GM18907 (cell line): Measurements from ENCODE around the gene VRK2.
"Not testable (repeated sequence)": the region's sequence is repeated elsewhere in the genome, so short reads cannot be mapped to it uniquely, and the experiment has no call there.

ENCODE experiments used
- ATAC-seq: cut with Tn5 transposase; IDR thresholded peaks from one replicate; pipeline ENCODE4 v1.9.1; 2021; ENCODE audit warnings: mild to moderate bottlenecking, moderate library complexity; ENCODE audit not compliant: unreplicated experiment

VRK2 gene

GRCh38 chr2:58052978-58053377 lies 6.4 kb downstream of the VRK2 start:
- ATAC-seq: no peak

GRCh38 chr2:58054264-58054663 lies 7.7 kb downstream of the VRK2 start:
- ATAC-seq: no peak

- ATAC-seq: no peak
These were observed 8.6 kb downstream of the VRK2 start for GRCh38 chr2:58055033-58055786.

- no peak for ATAC-seq
These were observed 9.7 kb downstream of the VRK2 start for GRCh38 chr2:58056192-58056916.

GRCh38 chr2:58057707-58058530 lies 11.3 kb downstream of the VRK2 start:
- ATAC-seq: no peak

GRCh38 chr2:58063641-58064040 lies 17.0 kb downstream of the VRK2 start:
- ATAC-seq: no peak

GRCh38 chr2:58064086-58064485 lies 17.5 kb downstream of the VRK2 start:
- ATAC-seq: no peak

- no peak for ATAC-seq
These were observed 18.6 kb downstream of the VRK2 start for GRCh38 chr2:58065248-58065647.

GRCh38 chr2:58067001-58067400 lies 20.4 kb downstream of the VRK2 start:
- ATAC-seq: no peak

- ATAC-seq: no peak
These were observed 24.2 kb downstream of the VRK2 start for GRCh38 chr2:58070765-58071164.

- no peak for ATAC-seq
These were observed 25.5 kb downstream of the VRK2 start for GRCh38 chr2:58072102-58072501.

GRCh38 chr2:58073008-58073407 lies 26.4 kb downstream of the VRK2 start:
- no peak for ATAC-seq

GRCh38 chr2:58073751-58074150 lies 27.1 kb downstream of the VRK2 start:
- ATAC-seq: no peak

GRCh38 chr2:58081000-58081399 lies 34.4 kb downstream of the VRK2 start:
- no peak for ATAC-seq

- no peak for ATAC-seq
These were observed 42.5 kb downstream of the VRK2 start for GRCh38 chr2:58089081-58089480.

- ATAC-seq: not testable (repeated sequence)
These were observed 46.2 kb downstream of the VRK2 start for GRCh38 chr2:58092772-58093171.

GRCh38 chr2:58097025-58097424 lies 50.4 kb downstream of the VRK2 start:
- no peak for ATAC-seq

GRCh38 chr2:58098254-58099095 lies 51.9 kb downstream of the VRK2 start:
- ATAC-seq: no peak

GRCh38 chr2:58099096-58099769 lies 52.6 kb downstream of the VRK2 start:
- ATAC-seq: no peak

GRCh38 chr2:58101500-58101899 lies 54.9 kb downstream of the VRK2 start:
- no peak for ATAC-seq
